ENCODE results near the gene SERPINB10.

- TF ChIP-seq CTCF (conservative IDR thresholded peaks at IDR 0.05) (no peak), EZH2 (IDR thresholded peaks at IDR 0.05; ENCODE audit: low read depth) (no peak)
These were observed 39.2 kb upstream of the SERPINB10 start for GRCh38 chr18:63868546-63868945.
